ENCODE data around the gene TMEM145.

TMEM145 gene

DNA sequence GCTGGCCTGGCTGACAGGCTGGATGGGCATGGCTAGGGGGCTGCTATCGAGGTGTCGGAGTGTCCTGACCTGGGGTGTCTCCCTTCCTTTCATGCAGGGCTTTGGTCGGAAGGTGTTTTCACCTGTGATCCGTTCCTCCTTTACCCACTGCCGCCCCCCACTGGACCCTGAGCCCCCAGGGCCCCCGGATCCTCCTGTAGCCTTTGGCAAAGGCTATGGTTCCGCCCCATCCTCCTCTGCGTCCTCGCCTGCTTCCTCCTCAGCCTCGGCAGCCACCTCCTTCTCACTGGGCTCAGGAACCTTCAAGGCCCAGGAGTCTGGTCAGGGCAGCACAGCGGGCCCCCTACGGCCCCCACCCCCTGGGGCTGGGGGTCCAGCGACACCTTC lies 23.0 kb upstream of the TMEM145 start:
- DNase-seq: no peak

DNA sequence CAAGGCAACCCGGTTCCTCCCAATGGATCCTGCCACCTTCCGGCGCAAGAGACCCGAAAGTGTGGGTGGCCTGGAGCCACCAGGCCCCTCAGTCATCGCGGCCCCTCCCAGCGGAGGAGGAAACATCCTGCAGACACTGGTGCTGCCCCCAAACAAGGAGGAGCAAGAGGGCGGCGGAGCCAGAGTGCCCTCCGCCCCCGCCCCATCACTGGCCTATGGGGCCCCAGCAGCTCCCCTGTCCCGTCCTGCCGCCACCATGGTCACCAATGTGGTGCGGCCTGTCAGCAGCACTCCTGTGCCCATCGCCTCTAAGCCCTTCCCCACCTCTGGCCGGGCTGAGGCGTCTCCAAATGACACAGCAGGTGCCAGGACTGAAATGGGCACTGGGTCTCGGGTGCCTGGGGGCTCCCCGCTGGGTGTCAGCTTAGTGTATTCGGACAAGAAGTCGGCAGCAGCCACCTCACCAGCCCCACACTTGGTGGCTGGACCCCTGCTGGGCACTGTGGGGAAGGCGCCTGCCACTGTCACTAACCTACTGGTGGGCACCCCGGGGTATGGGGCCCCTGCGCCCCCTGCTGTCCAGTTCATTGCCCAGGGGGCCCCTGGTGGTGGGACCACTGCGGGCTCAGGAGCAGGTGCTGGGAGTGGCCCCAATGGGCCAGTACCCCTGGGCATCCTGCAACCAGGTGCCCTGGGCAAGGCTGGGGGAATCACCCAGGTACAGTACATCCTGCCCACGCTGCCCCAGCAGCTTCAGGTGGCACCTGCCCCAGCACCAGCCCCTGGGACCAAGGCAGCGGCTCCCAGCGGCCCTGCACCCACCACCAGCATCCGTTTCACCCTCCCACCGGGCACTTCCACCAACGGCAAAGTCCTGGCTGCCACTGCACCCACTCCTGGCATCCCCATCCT lies 22.3 kb upstream of the TMEM145 start:
- peak; percentile 46 to 70 (median 48) for DNase-seq

DNA sequence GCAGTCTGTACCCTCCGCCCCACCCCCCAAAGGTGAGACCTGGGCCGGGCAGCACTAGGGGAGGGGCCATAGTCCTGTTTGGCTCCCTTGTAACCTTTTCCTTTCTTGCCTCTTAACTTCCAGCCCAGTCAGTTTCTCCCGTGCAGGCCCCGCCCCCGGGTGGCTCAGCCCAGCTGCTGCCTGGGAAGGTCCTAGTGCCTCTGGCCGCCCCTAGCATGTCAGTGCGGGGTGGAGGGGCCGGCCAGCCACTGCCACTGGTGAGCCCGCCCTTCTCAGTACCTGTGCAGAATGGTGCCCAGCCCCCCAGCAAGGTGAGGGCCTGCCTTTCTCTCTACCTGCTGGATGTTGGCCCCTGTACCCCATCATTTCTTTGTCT lies 21.7 kb upstream of the TMEM145 start:
- DNase-seq: no peak

GRCh38 chr19:42292042-42292960 lies 20.8 kb upstream of the TMEM145 start:
- no peak for DNase-seq

DNA sequence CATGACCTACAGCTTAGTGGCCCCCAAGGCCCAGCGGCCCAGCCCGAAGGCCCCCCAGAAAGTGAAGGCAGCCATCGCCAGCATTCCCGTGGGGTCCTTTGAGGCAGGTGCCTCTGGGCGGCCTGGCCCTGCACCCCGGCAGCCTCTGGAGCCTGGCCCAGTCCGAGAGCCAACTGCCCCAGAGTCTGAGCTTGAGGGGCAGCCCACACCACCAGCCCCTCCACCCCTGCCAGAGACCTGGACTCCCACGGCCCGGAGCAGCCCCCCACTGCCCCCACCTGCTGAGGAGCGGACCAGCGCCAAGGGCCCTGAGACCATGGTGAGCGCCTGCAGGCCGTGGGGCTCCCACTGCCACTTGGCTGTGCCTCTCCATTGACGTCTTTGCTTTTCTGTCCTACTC lies 20.1 kb upstream of the TMEM145 start:
- DNase-seq: no peak

GRCh38 chr19:42293540-42293939 lies 19.6 kb upstream of the TMEM145 start:
- DNase-seq: no peak

GRCh38 chr19:42293948-42294347 lies 19.2 kb upstream of the TMEM145 start:
- no peak for DNase-seq

DNA sequence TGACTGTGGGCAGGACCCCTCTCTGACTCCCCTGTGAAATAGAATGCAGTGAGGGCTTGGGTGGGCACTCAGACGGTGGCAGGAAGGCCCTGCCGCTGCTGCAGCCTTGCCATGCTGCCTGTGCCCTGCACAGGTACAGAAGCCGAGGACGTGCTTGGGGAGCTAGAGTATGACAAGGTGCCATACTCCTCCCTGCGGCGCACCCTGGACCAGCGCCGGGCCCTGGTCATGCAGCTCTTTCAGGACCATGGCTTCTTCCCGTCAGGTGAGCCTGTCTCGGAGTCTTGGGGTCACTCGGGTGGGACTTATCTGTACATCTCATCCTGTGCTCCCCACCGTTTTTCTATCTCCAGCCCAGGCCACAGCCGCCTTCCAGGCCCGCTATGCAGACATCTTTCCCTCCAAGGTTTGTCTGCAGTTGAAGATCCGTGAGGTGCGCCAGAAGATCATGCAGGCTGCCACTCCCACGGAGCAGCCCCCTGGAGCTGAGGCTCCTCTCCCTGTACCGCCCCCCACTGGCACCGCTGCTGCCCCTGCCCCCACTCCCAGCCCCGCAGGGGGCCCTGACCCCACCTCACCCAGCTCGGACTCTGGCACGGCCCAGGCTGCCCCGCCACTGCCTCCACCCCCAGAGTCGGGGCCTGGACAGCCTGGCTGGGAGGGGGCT lies 18.5 kb upstream of the TMEM145 start:
- DNase-seq: no peak

GRCh38 chr19:42295342-42295741 lies 17.8 kb upstream of the TMEM145 start:
- DNase-seq: no peak

DNA sequence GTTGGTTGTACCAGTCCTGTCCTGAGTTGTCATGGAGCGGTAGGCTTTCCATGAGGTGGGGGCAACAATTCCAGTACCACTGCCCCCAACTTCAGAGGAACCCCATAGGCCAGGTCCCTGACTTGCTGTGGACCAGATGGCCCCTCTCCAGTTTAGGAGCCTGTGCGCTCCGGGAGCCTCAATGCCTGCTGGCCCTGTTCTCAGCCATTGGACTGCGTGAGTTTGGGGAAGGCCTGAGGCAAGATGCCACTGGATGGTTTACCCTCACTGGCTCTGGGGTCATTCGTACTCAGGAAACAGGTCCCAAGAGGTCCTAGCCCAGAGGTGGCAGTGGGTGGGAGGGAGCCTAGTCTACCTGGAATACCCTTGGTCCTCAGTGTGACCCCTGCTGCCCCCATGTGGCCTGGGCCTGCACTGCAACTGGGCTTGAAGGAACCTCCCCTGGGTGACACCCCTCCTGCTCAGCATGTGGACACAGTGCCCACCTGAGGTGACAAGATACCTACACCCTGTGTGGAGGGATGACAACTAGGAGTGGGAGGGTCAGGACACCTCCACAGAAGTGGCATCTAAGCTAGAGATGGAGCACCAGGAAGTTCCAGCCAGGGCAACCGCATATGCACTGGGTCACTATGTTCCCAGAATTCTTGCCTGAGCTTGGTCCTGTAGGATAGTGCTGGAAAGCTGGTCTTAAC lies 17.1 kb upstream of the TMEM145 start:
- peak; percentile 75 to 84 (median 77) for DNase-seq

DNA sequence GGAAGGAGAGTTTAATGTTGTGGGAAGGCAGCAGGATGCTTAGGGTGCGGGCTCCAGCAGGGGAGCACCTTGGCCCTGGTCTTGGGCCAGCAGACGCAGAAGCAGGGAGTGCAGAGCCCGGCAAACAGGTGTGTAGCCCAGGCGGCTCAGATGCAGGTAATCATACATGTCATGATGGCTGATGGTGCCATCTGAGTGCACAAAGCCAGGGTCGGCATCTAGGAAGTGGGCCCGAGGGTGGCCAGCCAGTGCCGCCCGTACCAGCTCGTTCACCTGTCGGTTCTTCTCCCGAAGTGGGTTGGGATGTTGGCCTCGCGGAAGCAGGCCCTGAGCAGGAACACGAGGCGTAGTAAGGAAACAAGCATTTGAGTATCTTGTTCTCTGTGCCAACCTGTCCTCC lies 16.1 kb upstream of the TMEM145 start:
- DNase-seq: no peak

DNA sequence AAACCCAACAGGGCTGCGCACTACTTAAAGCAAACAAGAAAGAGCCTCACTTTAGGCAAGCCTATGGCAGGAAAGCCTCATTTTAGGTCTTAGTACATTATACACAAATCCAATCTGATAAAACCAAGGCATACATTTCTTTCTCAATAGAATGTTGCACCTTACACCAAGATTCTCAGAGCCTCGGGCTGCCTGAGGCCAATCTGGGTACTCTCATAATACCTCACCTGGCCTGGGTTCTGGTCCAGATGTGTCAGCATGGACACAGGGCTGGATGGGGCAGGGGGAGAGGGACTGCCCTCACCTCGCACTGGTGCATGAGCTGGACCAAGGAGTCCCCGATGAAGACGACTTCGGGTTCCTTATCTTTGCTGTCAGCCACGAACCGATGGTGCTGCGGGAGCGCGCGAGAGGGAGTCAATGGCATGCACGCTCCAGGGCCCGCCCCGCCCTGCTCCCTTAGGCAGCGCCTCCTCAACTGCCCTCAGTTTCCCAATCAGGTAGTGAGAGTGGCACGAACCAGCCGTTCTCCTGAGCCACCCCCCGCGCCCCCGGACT lies 11.4 kb upstream of the TMEM145 start, which contains the start of gene PRR19:
Gene PRR19, plus strand, starts transcription at position 487 of the 558 bp plus-strand sequence. CDS start 7,453 bp downstream, outside the sequence.
- no peak for DNase-seq

DNA sequence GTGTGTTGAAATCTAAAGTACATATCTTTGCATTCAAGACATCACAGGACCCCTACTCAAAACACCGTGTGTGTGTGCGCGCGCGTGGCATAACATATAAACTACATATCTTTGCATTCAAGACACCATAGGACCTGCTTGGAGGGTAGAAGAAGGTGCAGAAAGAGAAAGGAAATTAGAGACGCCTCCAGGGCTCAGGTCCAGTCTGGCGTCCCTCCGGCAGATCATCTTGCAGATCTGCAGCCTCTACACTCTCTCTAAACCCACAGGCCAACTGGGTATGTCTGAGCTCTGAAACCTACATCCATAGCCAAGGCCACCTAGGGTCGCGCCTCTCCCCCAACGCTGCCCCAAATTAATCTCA lies 10.0 kb upstream of the TMEM145 start:
- no peak for DNase-seq

- no peak for DNase-seq
These were observed 9.2 kb upstream of the TMEM145 start for GRCh38 chr19:42303876-42304275.

DNA sequence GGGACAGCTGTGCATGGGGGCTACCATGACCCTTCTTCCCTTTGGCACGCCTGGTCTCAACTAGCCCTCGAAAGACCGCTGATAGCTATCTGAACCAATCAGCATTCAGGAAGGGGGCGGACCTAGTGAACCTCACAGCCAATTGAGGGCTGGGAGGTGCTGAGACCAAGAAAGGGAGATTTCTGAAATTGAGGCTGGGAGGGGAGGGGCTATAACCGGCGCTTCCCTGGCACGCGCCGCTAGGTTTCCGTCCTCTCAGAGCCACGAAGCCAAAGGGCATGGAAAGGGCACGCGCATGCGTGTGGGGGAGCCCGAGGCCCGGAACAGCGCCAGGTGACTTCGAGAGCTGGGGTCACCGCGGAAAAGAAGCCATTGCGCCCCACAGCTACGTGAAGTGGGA lies 6.5 kb upstream of the TMEM145 start:
- no peak for DNase-seq

- DNase-seq: no peak
These were observed 3.4 kb upstream of the TMEM145 start for GRCh38 chr19:42309686-42310085.

GRCh38 chr19:42311657-42312056 lies 1.5 kb upstream of the TMEM145 start:
- DNase-seq: no peak

- DNase-seq: no peak
These were observed 739 bp upstream of the TMEM145 start for GRCh38 chr19:42312370-42312769.

- DNase-seq: no peak
These were observed 989 bp downstream of the TMEM145 start for GRCh38 chr19:42313840-42314755.

DNA sequence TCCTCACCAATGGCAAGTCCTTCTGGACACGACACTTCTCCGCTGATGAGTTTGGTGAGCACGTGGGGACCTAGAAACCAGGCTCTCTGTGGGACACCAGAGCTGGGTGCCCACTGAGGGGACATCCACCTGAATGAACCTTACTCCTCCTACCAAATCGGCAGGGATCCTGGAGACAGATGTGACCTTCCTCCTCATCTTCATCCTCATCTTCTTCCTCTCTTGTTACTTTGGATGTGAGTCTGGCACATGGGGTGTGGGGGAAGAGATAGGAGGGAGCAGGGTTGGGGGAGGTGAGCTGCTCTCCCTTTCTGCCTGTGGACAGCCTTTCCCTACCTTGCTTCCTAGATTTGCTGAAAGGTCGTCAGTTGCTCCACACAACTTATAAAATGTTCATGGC lies 1.9 kb downstream of the TMEM145 start:
- no peak for DNase-seq
